ENCODE measurements around the gene STARD7.
A peak's percentile ranks its signal among the peaks of the same experiment; 100 is the strongest.
"Not testable (repeated sequence)": the region's sequence is repeated elsewhere in the genome, so short reads cannot be mapped to it uniquely, and the experiment has no call there.

The STARD7 gene

GRCh38 chr2:96208143-96209010 lies at the start of gene STARD7:
Gene STARD7 (minus strand): TSS chr2:96208827. CDS start chr2:96208434, 393 bp downstream.
- peak; percentile 87 for DNase-seq

GRCh38 chr2:96257744-96258143 lies 49.1 kb upstream of the STARD7 start:
- DNase-seq = not testable (repeated sequence)

GRCh38 chr2:96256611-96257113 lies 48.0 kb upstream of the STARD7 start:
- DNase-seq = no peak

GRCh38 chr2:96254571-96254970 lies 45.9 kb upstream of the STARD7 start:
- DNase-seq = no peak

- DNase-seq = no peak
These were observed 44.4 kb upstream of the STARD7 start for GRCh38 chr2:96253006-96253405.

- no peak for DNase-seq
These were observed 43.9 kb upstream of the STARD7 start for GRCh38 chr2:96252526-96252925.

- DNase-seq = no peak
These were observed 43.2 kb upstream of the STARD7 start for GRCh38 chr2:96251721-96252292.

- DNase-seq = no peak
These were observed 41.6 kb upstream of the STARD7 start for GRCh38 chr2:96250188-96250587.

- no peak for DNase-seq
These were observed 41.0 kb upstream of the STARD7 start for GRCh38 chr2:96249654-96250053.

- DNase-seq = no peak
These were observed 40.0 kb upstream of the STARD7 start for GRCh38 chr2:96248624-96249023.

- no peak for DNase-seq
These were observed 39.3 kb upstream of the STARD7 start for GRCh38 chr2:96247896-96248295.

GRCh38 chr2:96247009-96247408 lies 38.4 kb upstream of the STARD7 start:
- no peak for DNase-seq

GRCh38 chr2:96245609-96246390 lies 37.2 kb upstream of the STARD7 start:
- no peak for DNase-seq

- no peak for DNase-seq
These were observed 35.2 kb upstream of the STARD7 start for GRCh38 chr2:96243843-96244242.

GRCh38 chr2:96241900-96242611 lies 33.4 kb upstream of the STARD7 start:
- no peak for DNase-seq

- no peak for DNase-seq
These were observed 32.6 kb upstream of the STARD7 start for GRCh38 chr2:96241227-96241626.

GRCh38 chr2:96240341-96241038 lies 31.9 kb upstream of the STARD7 start:
- no peak for DNase-seq

GRCh38 chr2:96239745-96240264 lies 31.2 kb upstream of the STARD7 start:
- no peak for DNase-seq

- no peak for DNase-seq
These were observed 30.5 kb upstream of the STARD7 start for GRCh38 chr2:96239091-96239490.

- no peak for DNase-seq
These were observed 29.6 kb upstream of the STARD7 start for GRCh38 chr2:96238266-96238665.

- DNase-seq = no peak
These were observed 28.3 kb upstream of the STARD7 start for GRCh38 chr2:96236882-96237281.

- DNase-seq = no peak
These were observed 25.3 kb upstream of the STARD7 start for GRCh38 chr2:96233880-96234316.

Measured in 8988T (cell line).